ENCODE measurements around the gene UBE2O.
A peak's percentile ranks its signal among the peaks of the same experiment; 100 is the strongest.

UBE2O gene

DNA sequence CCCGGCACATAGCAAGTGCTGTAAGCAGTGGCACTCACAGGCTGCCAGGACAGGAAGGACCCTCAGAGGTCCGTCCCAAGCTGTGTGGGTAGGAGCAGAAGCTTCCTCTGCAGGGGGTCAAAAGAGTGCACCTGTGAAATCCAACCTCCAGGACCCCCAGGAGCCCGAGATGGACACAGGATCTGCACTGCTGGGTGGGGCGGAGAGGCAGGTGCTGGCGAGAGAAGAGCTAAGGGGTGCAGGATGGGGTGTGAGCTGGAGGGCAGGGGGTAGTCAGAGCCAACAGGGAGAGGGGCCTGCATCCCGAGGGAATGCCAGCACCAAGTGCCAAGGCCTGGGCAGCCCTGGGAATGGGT, 13.8 kb upstream of the UBE2O start:
- Histone ChIP-seq H3K4me1 (ENCODE audit: insufficient read depth, low read length) (peaks cover 8% of the 10 kb centered on the region; the same call in 1 of the 2 replicates), H3K36me3 (ENCODE audit: insufficient read depth, low read length) (no peaks in the 10 kb centered on the region), H3K9me3 (ENCODE audit: control insufficient read depth, insufficient read depth, low read length) (no peaks in the 10 kb centered on the region), H3K9ac (ENCODE audit: low read depth, low read length) (no peak overlapping the region)

DNA sequence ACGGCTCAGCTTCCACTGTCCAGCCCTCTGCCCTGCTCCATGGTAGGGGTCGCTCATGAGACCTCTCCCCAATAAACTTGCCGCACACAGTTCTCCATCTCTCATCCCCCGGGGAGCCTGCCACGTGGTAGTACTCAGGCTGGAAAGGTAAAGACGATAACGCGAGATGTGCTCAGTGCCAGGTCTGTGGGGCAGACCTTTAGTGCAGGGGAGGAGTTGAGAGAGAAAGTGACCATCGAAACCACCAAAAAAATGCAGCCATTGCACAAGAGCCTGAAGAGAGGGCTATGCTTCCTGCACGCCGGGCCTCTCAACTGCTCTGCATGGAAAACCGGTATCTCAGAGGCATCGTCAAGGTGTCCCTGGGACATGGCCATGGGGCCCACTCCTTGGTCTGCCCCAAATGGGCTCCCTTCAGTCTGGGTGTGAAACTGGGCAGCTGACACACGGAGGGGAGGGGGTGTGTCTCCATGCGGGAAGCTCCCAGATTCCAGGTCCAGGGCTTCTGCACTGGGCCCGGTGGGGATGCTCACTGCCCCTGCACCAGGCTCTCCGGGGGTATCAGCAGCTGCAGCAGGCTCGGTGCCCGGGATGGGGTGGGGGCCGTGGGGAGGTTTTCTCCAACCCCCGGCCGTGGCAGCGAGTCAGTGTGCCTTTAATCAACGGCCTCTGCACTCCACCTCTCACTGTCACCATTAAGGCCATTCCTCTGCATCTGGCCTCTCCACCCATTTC, 9.8 kb upstream of the UBE2O start:
- no peaks in the 10 kb centered on the region for H3K9me3 ChIP-seq (ENCODE audit: control insufficient read depth, insufficient read depth, low read length)
- H3K4me1 ChIP-seq (ENCODE audit: insufficient read depth, low read length): peaks cover 12% of the 10 kb centered on the region; the same call in 1 of the 2 replicates
- H3K9ac ChIP-seq (ENCODE audit: low read depth, low read length): no peak overlapping the region

DNA sequence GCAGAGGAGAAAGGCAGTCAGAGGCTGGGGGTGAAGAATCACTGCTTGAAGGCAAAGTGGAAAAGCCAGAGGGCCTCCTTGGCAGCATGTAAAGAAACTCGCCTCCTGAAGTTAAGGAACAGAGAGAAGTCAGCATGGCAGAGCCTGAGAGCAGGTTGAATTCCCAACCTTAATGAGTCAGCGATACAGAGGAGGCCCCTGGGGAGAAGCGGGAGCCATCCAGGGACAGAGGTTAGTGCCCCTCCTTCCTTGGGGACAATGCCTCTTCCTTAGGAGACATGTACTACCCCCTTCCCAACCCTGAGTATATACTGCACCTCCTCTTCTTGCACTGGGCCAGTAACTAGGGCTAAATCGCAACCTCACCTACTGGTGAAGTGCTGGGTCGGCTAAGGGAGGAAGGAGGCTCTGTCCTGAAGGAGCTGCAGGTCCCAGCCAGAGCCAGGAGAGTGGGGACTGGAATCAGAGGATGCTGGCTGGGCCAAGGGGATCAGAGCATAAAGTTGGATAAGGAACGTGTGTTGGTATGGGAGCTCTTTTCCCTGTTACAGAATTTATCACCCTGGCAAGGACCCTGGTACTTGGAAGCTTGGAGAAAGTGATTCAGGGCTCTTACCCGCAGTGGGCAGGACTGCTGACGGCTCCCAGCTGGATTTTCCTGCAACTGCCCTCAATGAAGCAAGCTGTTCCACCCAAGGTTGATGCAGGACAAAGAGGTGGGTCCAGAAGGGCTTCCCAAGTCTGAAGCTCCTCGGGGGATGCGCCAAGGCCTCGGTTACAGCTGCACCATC, 9.0 kb upstream of the UBE2O start:
- no peak overlapping the region for H3K9ac ChIP-seq (ENCODE audit: low read depth, low read length)
- no peaks in the 10 kb centered on the region for H3K36me3 ChIP-seq (ENCODE audit: insufficient read depth, low read length)
- peaks cover 9% of the 10 kb centered on the region; the same call in 1 of the 2 replicates for H3K4me1 ChIP-seq (ENCODE audit: insufficient read depth, low read length)
- H3K9me3 ChIP-seq (ENCODE audit: control insufficient read depth, insufficient read depth, low read length): no peaks in the 10 kb centered on the region

More for the DNA sequence above, 9.8 kb upstream of the UBE2O start:
- no peaks in the 10 kb centered on the region for H3K36me3 ChIP-seq (ENCODE audit: insufficient read depth, low read length)

DNA sequence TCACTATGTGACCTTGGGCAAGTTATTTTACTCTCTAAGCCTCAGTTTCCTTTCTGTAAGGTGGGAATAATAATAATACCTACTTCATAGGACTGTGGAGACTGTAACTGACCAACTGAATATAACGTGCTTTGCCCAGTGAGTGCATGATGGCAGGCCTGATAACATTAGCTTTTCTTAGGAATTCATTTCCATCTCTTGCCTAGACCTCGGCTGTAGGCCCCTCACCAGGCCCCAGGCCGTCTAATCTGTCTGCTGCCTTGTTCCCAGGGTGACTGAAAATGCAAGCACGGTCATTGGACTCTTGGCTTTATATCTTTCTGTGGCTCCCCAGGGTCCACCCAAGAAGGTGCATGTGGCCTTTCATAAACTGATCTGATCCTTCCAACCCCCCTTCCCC, 6.7 kb upstream of the UBE2O start:
- no peaks in the 10 kb centered on the region for H3K36me3 ChIP-seq (ENCODE audit: insufficient read depth, low read length)
- H3K9ac ChIP-seq (ENCODE audit: low read depth, low read length): no peak overlapping the region
- H3K9me3 ChIP-seq (ENCODE audit: control insufficient read depth, insufficient read depth, low read length): no peaks in the 10 kb centered on the region
- peaks cover 9% of the 10 kb centered on the region; the same call in 1 of the 2 replicates for H3K4me1 ChIP-seq (ENCODE audit: insufficient read depth, low read length)

DNA sequence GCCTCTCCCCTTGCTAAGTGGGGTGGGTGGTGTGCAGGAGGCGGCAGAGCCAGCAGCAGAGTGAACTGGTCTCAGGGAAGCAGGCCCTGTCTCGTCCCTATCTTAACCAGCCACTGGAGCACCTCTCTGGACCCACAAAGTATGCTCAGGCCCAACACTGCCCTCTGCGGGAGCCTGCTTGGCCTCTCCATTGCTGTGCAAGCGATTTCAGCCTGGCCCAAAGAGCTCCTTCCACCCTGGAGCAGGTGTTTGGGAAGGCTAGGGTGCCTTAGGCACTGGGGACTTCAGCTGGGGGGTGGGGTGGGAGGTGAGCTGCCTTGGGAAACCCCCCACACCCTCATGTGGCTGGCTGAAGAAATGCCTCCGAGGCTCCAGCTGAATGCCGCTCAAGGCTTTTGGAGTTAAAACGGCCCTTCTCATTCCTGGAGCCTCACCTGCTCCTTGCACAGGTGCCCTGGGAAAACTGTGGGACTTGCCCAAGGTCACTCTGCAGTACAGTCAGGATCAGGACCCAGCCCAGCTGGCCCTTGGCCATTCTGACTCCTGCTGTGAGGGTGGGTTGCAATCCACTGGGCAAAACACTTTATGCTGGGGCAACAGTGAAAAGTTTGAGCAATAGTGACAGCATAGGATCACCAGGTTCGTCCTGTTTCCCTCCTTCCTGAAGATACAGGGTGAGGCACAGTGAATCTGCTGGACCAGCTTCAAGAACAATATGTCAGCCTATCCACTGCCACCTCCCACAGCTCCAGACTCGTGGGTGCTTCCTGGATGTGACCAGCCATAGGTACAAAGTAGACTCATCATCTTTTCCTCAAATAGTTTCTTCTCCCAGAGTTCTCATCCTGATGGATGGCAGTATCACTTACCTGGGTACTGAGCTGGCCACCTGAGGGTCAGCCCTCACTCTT, 5.9 kb upstream of the UBE2O start:
- no peaks in the 10 kb centered on the region for H3K36me3 ChIP-seq (ENCODE audit: insufficient read depth, low read length)
- H3K9ac ChIP-seq (ENCODE audit: low read depth, low read length): no peak overlapping the region
- peaks cover 9% of the 10 kb centered on the region; the same call in 1 of the 2 replicates for H3K4me1 ChIP-seq (ENCODE audit: insufficient read depth, low read length)
- H3K9me3 ChIP-seq (ENCODE audit: control insufficient read depth, insufficient read depth, low read length): no peaks in the 10 kb centered on the region

DNA sequence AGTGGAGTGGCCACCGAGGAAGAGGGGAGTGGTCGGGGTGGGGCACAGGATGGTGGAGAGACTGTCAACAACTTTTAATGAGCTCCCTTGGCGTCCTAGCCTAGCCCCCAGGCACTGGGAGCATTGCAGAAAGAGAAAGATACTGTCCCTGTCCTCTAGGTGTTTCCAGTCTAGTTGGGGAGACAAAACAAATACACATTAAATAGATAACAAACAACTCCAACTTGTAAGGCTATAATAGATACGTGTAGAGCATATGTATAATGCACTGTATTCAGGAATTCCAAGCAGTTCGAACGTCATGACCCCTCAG, 435 bp upstream of the UBE2O start:
- Histone ChIP-seq H3K4me1 (ENCODE audit: insufficient read depth, low read length) (peaks cover 18% of the 10 kb centered on the region), H3K9ac (ENCODE audit: low read depth, low read length) (peak overlapping the region; percentile 8; the same call in 1 of the 2 replicates), H3K36me3 (ENCODE audit: insufficient read depth, low read length) (no peaks in the 10 kb centered on the region), H3K9me3 (ENCODE audit: control insufficient read depth, insufficient read depth, low read length) (no peaks in the 10 kb centered on the region)

DNA sequence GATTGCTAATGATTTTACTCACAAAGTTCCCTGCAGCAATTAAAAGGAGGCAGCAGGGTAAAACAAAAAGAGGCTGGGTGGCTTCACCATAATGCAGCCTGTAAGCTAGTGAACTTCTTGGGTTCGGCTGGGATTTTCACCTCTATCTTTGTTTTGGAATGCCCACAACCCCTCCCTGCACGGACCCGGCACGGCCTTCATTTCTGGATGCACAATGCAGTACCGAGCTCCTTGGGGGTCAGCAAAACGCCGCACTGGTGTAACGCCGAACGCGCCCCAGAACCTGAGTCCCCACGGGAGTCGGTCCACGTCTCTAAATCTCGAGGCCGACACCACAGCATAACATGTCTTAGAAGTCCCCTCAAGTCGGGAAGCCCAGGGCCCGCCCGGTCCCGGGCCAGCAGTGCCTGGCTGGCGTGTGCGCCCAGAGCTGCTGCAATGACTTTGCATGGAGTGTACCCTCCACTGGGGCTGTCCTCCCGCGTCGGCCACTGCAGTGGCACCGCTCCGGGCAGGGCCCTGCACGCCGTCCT, 759 bp downstream of the UBE2O start:
- no peaks in the 10 kb centered on the region for H3K36me3 ChIP-seq (ENCODE audit: insufficient read depth, low read length)
- H3K9ac ChIP-seq (ENCODE audit: low read depth, low read length): peak overlapping the region; percentile 93
- H3K4me1 ChIP-seq (ENCODE audit: insufficient read depth, low read length): peaks cover 30% of the 10 kb centered on the region
- no peaks in the 10 kb centered on the region for H3K9me3 ChIP-seq (ENCODE audit: control insufficient read depth, insufficient read depth, low read length)

DNA sequence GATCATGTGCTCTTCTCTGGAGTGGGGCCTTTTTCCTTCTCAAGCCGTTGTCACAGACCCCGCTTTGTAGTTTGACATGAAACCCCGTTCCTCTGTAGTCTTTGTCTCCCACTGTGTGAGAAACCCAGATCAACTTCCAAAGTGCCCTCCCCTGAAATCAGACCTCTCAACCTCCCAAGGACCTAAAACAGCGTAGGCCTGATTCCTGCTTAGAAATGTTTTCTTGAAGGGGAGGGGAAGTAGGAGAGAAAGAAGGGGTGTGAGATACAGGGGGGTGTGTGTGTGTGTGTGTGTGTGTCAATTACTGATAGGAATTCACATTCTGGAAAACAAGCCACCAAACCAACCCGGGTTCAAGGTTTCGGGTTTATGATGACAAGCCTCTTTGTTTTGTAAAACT, 1.4 kb downstream of the UBE2O start:
- Histone ChIP-seq H3K9me3 (ENCODE audit: control insufficient read depth, insufficient read depth, low read length) (no peaks in the 10 kb centered on the region), H3K4me1 (ENCODE audit: insufficient read depth, low read length) (peaks cover 36% of the 10 kb centered on the region), H3K9ac (ENCODE audit: low read depth, low read length) (peak overlapping the region; percentile 93; the same call in 1 of the 2 replicates), H3K36me3 (ENCODE audit: insufficient read depth, low read length) (no peaks in the 10 kb centered on the region)

DNA sequence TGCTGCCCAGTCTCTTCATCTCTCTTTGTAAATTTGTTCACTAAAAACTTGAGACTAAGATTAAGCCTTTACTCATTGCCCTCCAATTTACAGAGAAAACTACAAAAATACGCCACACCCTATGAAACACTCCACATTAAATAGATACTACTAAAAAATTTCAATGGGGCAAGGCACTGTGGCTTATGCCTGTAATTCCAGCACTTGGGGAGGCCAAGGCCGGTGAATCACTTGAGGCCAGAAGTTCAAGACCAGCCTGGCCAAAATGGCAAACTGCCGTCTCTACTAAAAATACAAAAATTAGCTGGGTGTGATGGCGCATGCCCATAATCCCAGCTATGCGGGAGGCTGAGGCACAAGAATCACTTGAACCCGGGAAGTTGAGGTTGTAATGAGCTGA, 3.8 kb downstream of the UBE2O start:
- peaks cover 59% of the 10 kb centered on the region for H3K4me1 ChIP-seq (ENCODE audit: insufficient read depth, low read length)

DNA sequence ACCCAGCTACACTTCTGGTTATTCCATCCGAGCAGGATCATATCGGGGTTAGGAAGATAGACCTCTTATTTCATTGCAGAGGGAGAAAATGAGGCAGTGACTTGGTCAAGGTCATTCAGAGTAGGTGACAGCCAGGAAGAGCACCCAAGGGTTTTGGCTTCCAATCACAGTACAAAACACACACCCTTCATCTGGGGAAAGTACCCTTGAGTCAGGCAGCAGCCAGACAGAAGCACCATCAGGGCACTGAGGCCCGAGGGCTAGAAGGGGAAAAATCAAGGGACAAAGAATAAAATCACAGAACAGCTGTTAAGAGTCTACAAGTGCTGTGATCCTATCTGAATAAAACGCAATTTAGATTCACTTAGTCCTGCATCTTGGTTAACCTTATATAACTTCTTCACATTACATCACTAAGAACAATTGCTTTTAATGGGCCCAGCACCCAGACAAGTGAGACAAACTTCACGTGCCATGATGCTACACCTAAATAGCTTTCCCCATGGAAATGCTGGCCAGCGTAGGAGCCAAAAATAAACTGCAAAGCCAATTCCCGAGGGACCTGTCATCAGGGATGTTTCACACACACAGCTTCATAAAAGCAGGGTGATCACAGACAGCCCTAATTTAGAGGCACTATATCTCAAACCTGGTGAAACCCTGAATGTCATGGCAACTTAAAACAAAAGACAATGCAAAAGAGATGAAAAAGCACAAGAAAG, 4.9 kb downstream of the UBE2O start:
- Histone ChIP-seq H3K4me1 (ENCODE audit: insufficient read depth, low read length) (peaks cover 63% of the 10 kb centered on the region), H3K9ac (ENCODE audit: low read depth, low read length) (no peak overlapping the region), H3K9me3 (ENCODE audit: control insufficient read depth, insufficient read depth, low read length) (no peaks in the 10 kb centered on the region), H3K36me3 (ENCODE audit: insufficient read depth, low read length) (no peaks in the 10 kb centered on the region)

More for the DNA sequence above, 3.8 kb downstream of the UBE2O start:
- H3K9ac ChIP-seq (ENCODE audit: low read depth, low read length): no peak overlapping the region
- H3K9me3 ChIP-seq (ENCODE audit: control insufficient read depth, insufficient read depth, low read length): no peaks in the 10 kb centered on the region
- no peaks in the 10 kb centered on the region for H3K36me3 ChIP-seq (ENCODE audit: insufficient read depth, low read length)

DNA sequence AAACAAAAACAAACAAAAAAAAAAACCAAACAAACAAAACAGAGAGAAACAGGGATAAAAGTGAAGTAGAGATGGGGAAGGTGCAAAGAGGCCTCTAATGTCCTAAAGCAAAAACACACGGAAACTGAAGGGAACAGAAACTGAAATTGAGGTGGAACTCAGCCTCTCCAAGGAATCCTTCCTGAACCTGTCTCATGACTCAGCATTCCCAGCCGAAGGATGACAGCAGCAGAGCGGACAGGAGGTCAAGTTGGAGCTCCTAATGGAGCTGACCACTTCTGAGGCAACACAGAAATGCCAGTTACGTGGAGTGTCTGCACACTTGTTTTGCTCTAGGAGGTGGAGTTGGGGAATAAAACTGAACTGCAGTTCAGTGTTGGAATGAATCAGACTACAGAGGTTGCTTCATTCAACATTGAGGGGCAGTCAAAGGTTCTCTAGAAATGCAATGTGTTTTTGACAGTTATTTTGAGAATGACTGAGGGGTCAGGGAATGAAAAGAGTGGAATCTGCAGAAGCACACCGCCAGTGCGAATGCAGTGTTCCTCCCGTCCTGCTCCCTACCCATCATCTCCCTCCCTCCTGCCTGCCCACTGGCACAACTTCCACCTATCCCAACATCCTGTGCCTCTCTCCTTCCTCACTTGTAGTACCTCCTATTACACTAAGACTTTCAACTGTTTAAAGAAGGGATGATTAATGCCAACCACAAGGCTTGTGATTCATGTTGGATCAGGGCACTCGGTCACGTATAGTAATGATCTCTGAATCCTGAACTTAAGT, 6.3 kb downstream of the UBE2O start:
- no peaks in the 10 kb centered on the region for H3K36me3 ChIP-seq (ENCODE audit: insufficient read depth, low read length)
- H3K4me1 ChIP-seq (ENCODE audit: insufficient read depth, low read length): peaks cover 77% of the 10 kb centered on the region
- H3K9me3 ChIP-seq (ENCODE audit: control insufficient read depth, insufficient read depth, low read length): no peaks in the 10 kb centered on the region
- H3K9ac ChIP-seq (ENCODE audit: low read depth, low read length): no peak overlapping the region; the same call in 1 of the 2 replicates

DNA sequence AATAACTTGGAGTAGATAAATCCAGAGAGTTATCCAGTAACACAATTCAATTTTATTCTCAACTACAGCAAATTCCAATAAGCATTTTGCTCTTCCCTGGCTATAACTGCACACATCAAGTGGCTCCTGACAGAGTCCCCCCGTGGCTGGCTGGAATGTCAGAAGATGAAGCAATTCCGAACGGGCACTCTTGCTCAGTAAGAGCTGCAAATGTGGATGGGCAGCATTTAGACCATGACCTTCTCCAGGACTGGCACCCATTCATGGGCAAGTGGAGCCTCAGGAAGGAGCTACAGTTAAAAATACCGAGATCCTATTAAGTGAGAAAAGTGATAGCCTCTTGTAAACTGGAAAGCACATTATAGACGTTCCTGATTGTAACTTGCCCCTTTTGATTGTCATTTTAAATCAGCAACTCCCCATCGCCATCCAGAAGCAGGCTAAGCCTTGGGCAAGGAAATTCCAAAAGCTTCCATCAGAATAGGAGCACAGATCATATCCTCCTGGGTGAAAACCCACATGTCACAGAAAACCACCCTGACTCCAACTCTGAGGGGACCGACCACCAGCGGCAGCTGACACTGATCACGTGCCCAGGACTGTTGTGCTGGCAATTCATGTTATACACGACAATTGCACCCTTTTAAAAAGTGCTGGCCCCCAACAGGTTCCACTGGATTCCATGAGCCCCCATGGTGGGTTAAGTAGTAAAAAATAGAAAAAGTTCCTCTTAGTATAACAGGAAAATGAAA, 7.1 kb downstream of the UBE2O start:
- Histone ChIP-seq H3K9ac (ENCODE audit: low read depth, low read length) (no peak overlapping the region; the same call in 1 of the 2 replicates), H3K4me1 (ENCODE audit: insufficient read depth, low read length) (peaks cover 82% of the 10 kb centered on the region), H3K36me3 (ENCODE audit: insufficient read depth, low read length) (no peaks in the 10 kb centered on the region), H3K9me3 (ENCODE audit: control insufficient read depth, insufficient read depth, low read length) (no peaks in the 10 kb centered on the region)
